MCF 10A (cell line): Measurements from ENCODE around the gene TMEFF2. TPM values are rescaled to one million over a fixed set of nuclear protein-coding genes. Genes with fewer than 3 reads are reported as not detected.

Experiments
- BruUV-seq: library from RNA; stranded (reverse); fragments of 400-500 nt; replicated peaks from 2 replicates; lab custom pipeline; 2021; lab: Mats Ljungman, UMichigan
- CTCF ChIA-PET: fragments of 300-600 bp; sonication (Branson Sonifier 250); formaldehyde crosslinking; extraction: SDS; loops from one replicate; lab custom pipeline; 2021; ENCODE audit warnings: antibody characterized with exemption, inconsistent platforms; lab: Yijun Ruan, JAX
- POLR2A ChIA-PET: fragments of 300-600, 350-650 bp; sonication (Branson Sonifier 250); formaldehyde crosslinking; extraction: SDS; loops from one replicate; lab custom pipeline; 2020; ENCODE audit warnings: antibody characterized with exemption, inconsistent platforms; lab: Yijun Ruan, JAX
- DNase-seq: peaks from one replicate; pipeline ENCODE4 v3.0.0-alpha.2; 2018; ENCODE audit not compliant: unreplicated experiment
- H3K27ac Mint-ChIP-seq: one replicate; pipeline ENCODE4 v1.8.0; 2022; ENCODE audit warnings: mild to moderate bottlenecking, low read depth, mixed read lengths; ENCODE audit not compliant: unreplicated experiment
- H3K27me3 Mint-ChIP-seq: one replicate; pipeline ENCODE4 v1.8.0; 2022; ENCODE audit warnings: mixed read lengths; ENCODE audit not compliant: insufficient read depth, unreplicated experiment
- H3K36me3 Mint-ChIP-seq: one replicate; pipeline ENCODE4 v1.8.0; 2022; ENCODE audit warnings: mild to moderate bottlenecking, moderate library complexity, mixed read lengths; ENCODE audit not compliant: insufficient read depth, unreplicated experiment
- H3K4me1 Mint-ChIP-seq: one replicate; pipeline ENCODE4 v1.8.0; 2022; ENCODE audit warnings: mixed read lengths; ENCODE audit not compliant: insufficient read depth, unreplicated experiment
- H3K4me3 Mint-ChIP-seq: one replicate; pipeline ENCODE4 v1.8.0; 2022; ENCODE audit warnings: mild to moderate bottlenecking, moderate library complexity, mixed read lengths; ENCODE audit not compliant: unreplicated experiment
- H3K9me3 Mint-ChIP-seq: one replicate; pipeline ENCODE4 v1.8.0; 2022; ENCODE audit warnings: mixed read lengths; ENCODE audit not compliant: unreplicated experiment
- intact Hi-C: fragments of 100-400 bp; cut with micrococcal nuclease; formaldehyde crosslinking; loops from 2 replicates; pipeline ENCODE4 v1.14.1; 2022
- total RNA-seq: library from RNA; stranded (reverse); gene quantifications from 2 replicates; pipeline ENCODE4 v1.2.3, GENCODE V29; 2022
- TF ChIP-seq, protein P1 (sequence below): fragments of 200-600 bp; IDR thresholded peaks from one replicate; pipeline ENCODE4 v1.8.0; 2022; ENCODE audit warnings: antibody characterized with exemption, mild to moderate bottlenecking; ENCODE audit not compliant: unreplicated experiment

Gene TMEFF2
- total RNA-seq, 1 experiment from 2014 or later: not detected

DNA sequence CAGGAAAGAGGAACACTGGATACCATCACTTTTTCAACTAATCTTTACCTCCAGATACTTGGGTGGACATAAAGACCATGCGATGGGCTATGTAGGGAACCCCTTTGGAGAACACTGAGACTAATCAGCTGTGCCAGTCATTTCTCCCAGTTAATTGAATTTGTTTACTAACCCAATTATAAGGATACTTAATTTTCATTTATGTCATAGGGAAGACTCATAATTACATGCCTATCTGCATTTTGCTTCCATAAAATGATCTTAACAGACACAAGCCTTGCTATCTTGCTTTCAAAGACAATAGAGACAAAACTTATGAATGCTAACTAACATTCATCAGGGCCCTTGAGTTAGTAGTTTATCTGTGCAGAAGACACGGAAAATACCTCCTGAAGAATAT is 279.0 kb downstream of the TMEFF2 start:
- CTCF ChIA-PET: no interaction called here
- no peak overlapping the region for H3K4me3 Mint-ChIP-seq
- TF ChIP-seq, protein P1, sequence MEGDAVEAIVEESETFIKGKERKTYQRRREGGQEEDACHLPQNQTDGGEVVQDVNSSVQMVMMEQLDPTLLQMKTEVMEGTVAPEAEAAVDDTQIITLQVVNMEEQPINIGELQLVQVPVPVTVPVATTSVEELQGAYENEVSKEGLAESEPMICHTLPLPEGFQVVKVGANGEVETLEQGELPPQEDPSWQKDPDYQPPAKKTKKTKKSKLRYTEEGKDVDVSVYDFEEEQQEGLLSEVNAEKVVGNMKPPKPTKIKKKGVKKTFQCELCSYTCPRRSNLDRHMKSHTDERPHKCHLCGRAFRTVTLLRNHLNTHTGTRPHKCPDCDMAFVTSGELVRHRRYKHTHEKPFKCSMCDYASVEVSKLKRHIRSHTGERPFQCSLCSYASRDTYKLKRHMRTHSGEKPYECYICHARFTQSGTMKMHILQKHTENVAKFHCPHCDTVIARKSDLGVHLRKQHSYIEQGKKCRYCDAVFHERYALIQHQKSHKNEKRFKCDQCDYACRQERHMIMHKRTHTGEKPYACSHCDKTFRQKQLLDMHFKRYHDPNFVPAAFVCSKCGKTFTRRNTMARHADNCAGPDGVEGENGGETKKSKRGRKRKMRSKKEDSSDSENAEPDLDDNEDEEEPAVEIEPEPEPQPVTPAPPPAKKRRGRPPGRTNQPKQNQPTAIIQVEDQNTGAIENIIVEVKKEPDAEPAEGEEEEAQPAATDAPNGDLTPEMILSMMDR: no peak
- intact Hi-C loops: no loop called here
- POLR2A ChIA-PET: interaction anchor here (0.7 kb wide), 1 partner anchor 85 kb away, joined by 3 read pairs; no protein-coding TSS in a partner anchor
- BruUV-seq: no TSS peak
- H3K36me3 Mint-ChIP-seq: peaks cover 5% of the 10 kb centered on the region
- peaks cover under 1% of the 10 kb centered on the region for H3K4me1 Mint-ChIP-seq
- no peaks in the 10 kb centered on the region for H3K27me3 Mint-ChIP-seq
- DNase-seq: no peak
- no peak overlapping the region for H3K27ac Mint-ChIP-seq
- no peaks in the 10 kb centered on the region for H3K9me3 Mint-ChIP-seq

DNA sequence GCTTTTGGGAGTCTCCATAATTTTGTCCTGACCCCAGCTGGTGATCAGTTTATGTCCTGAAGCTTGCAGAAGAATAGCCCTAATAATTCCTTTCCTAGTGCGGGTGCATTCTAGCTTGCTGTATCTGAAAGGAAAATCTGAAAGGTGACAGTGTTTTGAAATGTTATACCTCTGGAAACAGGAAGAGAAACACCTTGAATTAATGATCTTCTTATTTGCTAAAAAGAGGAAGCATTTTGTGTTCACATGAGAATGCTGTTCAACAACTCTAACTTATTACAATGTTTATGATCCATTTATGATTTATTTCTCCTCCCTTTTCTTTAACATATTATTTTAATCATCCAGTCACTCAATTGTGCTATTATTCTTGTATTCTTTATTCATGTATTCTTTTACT is 280.9 kb downstream of the TMEFF2 start:
- no TSS peak for BruUV-seq
- TF ChIP-seq, protein P1: no peak
- no peak for DNase-seq
- Mint-ChIP-seq H3K4me3 (no peak overlapping the region), H3K27me3 (no peaks in the 10 kb centered on the region), H3K9me3 (no peaks in the 10 kb centered on the region), H3K4me1 (peaks cover 7% of the 10 kb centered on the region), H3K36me3 (peaks cover 5% of the 10 kb centered on the region), H3K27ac (no peak overlapping the region)
- CTCF ChIA-PET: interaction anchor here (0.6 to 1.6 kb wide), 3 partner anchors 24 to 249 kb away, joined by 3 to 6 read pairs (median 3); no protein-coding TSS in a partner anchor
- intact Hi-C loops: no loop called here
- POLR2A ChIA-PET: interaction anchor here (1.0 to 1.5 kb wide), 3 partner anchors 9 to 14 kb away, joined by 4 read pairs; no protein-coding TSS in a partner anchor

DNA sequence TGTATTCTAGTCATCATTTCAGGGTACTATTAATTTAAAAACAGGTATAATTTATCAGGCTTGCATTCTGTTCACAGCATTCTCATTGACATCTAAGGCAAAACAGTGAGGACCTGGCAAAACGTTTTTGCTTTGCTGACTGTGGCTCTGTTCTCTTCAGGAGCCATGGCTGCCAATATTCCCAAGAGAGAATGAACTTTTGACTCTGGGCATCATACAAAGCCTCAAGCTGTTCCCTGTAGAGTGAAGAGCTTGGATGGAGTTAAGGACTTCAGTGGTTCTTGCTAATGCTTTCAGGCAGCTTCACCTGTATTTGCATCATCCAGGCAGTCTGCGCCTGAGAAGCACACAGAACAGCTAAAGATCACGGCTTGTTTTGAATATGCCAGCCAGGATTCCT is 282.0 kb downstream of the TMEFF2 start:
- intact Hi-C loops: no loop called here
- no peak for DNase-seq

DNA sequence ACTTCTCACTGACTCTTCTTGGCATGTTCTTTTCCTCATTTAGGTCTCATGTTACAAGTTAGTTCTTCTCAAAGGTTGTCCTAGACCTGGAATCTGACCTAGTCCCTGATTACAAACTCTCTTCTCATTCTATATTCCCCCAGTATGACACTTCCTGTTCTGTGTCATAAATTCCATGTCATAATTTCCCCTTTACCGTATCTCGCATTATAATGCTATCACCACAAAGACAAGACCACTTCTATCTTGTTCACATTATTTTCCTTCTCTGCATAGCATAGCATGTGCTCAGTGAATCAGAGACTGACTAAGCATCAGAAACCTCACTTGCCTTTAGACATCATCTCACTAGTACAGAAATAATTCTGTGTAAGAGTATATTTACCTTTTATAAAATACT is 284.2 kb downstream of the TMEFF2 start:
- CTCF ChIA-PET: no interaction called here
- Mint-ChIP-seq H3K36me3 (no peaks in the 10 kb centered on the region), H3K4me3 (no peak overlapping the region), H3K27ac (no peak overlapping the region), H3K9me3 (no peaks in the 10 kb centered on the region), H3K4me1 (peaks cover 20% of the 10 kb centered on the region), H3K27me3 (no peaks in the 10 kb centered on the region)
- peak; percentile 47 for DNase-seq
- TF ChIP-seq, protein P1: no peak
- intact Hi-C loops: no loop called here
- POLR2A ChIA-PET: no interaction called here
- BruUV-seq: no TSS peak

More for the DNA sequence above, 282.0 kb downstream of the TMEFF2 start:
- Mint-ChIP-seq H3K27ac (no peak overlapping the region), H3K9me3 (no peaks in the 10 kb centered on the region), H3K36me3 (peaks cover 5% of the 10 kb centered on the region), H3K27me3 (no peaks in the 10 kb centered on the region), H3K4me1 (peaks cover 12% of the 10 kb centered on the region), H3K4me3 (no peak overlapping the region)
- BruUV-seq: no TSS peak
- TF ChIP-seq, protein P1: no peak
- ChIA-PET POLR2A (interaction anchor here (0.5 to 1.5 kb wide), 5 partner anchors 10 to 131 kb away, joined by 3 to 4 read pairs (median 3); no protein-coding TSS in a partner anchor), CTCF (interaction anchor here (0.5 to 1.4 kb wide), 4 partner anchors 250 to 367 kb away, joined by 3 to 6 read pairs (median 3); no protein-coding TSS in a partner anchor)
